Liver (tissue), 9 donors: ENCODE measurements around the gene WARS2. TPM values are rescaled to one million over a fixed set of nuclear protein-coding genes. Genes with fewer than 3 reads are reported as not detected.
A peak's percentile ranks its signal among the peaks of the same experiment; 100 is the strongest.

Experiments used
- DNase-seq: peaks from one replicate; pipeline ENCODE4 v3.0.0-alpha.2; 2017; ENCODE audit warnings: low spot score
- H3K27ac ChIP-seq, 2 donors: one replicate each; pipeline ENCODE4 v1.7.0; 2013; ENCODE audit warnings: inconsistent platforms in 2 of 2, low read length in 2 of 2, control low read depth in 1 of 2, low read depth in 1 of 2, mild to moderate bottlenecking in 1 of 2
- H3K27me3 ChIP-seq, 4 donors: one replicate each; pipeline versions ENCODE4 v1.6.1 to v1.7.0; 2013; ENCODE audit warnings: low read length in 3 of 4, inconsistent platforms in 1 of 4, mild to moderate bottlenecking in 1 of 4, moderate library complexity in 1 of 4; ENCODE audit not compliant: control insufficient read depth in 4 of 4, insufficient read depth in 4 of 4
- H3K36me3 ChIP-seq, 4 donors: one replicate each; pipeline versions ENCODE4 v1.6.1 to v1.7.0; 2013; ENCODE audit warnings: low read length in 3 of 4, mild to moderate bottlenecking in 3 of 4, low read depth in 1 of 4, moderate library complexity in 1 of 4; ENCODE audit not compliant: control insufficient read depth in 4 of 4, insufficient read depth in 3 of 4
- H3K4me1 ChIP-seq, 4 donors: one replicate each; pipeline versions ENCODE4 v1.6.1 to v1.7.0; 2013; ENCODE audit warnings: low read length in 3 of 4, mild to moderate bottlenecking in 3 of 4, moderate library complexity in 1 of 4; ENCODE audit not compliant: control insufficient read depth in 4 of 4, insufficient read depth in 4 of 4
- H3K4me3 ChIP-seq, 3 donors: one replicate each; pipeline versions ENCODE4 v1.6.1 to v1.7.0; 2013; ENCODE audit warnings: low read length in 3 of 3, control low read depth in 1 of 3, low read depth in 1 of 3, mild to moderate bottlenecking in 1 of 3
- H3K9ac ChIP-seq, 2 donors: one replicate each; pipeline ENCODE4 v1.7.0; 2013; ENCODE audit warnings: low read length in 2 of 2, mild to moderate bottlenecking in 2 of 2, moderate library complexity in 2 of 2, control low read depth in 1 of 2, low read depth in 1 of 2
- H3K9me3 ChIP-seq, 4 donors: one replicate each; pipeline versions ENCODE4 v1.6.1 to v1.7.0; 2013; ENCODE audit warnings: low read length in 3 of 4; ENCODE audit not compliant: control insufficient read depth in 4 of 4
- EGR1 ChIP-seq, 2 donors: IDR thresholded peaks; 2 replicates each; pipeline ENCODE4 v1.6.1; 2016 to 2018; ENCODE audit warnings: antibody characterized with exemption in 2 of 2, low read depth in 2 of 2
- FOXA1 ChIP-seq: IDR thresholded peaks from 2 replicates; pipeline ENCODE4 v1.6.1; 2016; ENCODE audit warnings: antibody characterized with exemption
- GABPA ChIP-seq, 2 donors: IDR thresholded peaks in 1 of 2; conservative IDR thresholded peaks in 1 of 2; 2 replicates each; pipeline ENCODE4 v1.6.1; 2016; ENCODE audit warnings: antibody characterized with exemption in 2 of 2, mild to moderate bottlenecking in 1 of 2, moderate library complexity in 1 of 2
- HNF4A ChIP-seq, 2 donors: conservative IDR thresholded peaks; 2 replicates each; pipeline ENCODE4 v1.6.1; 2016; ENCODE audit warnings: antibody characterized with exemption in 2 of 2, mild to moderate bottlenecking in 2 of 2
- HNF4G ChIP-seq: IDR thresholded peaks from 2 replicates; pipeline ENCODE4 v1.6.1; 2016; ENCODE audit warnings: antibody characterized with exemption
- RAD21 ChIP-seq, 2 donors: IDR thresholded peaks; 2 replicates each; pipeline ENCODE4 v1.6.1; 2016; ENCODE audit warnings: antibody characterized with exemption in 2 of 2, mild to moderate bottlenecking in 2 of 2
- SP1 ChIP-seq: IDR thresholded peaks from 2 replicates; pipeline ENCODE4 v1.6.1; 2018; ENCODE audit warnings: antibody characterized with exemption, mild to moderate bottlenecking
- TAF1 ChIP-seq: conservative IDR thresholded peaks from 2 replicates; pipeline ENCODE4 v1.6.1; 2016; ENCODE audit warnings: antibody characterized with exemption, mild to moderate bottlenecking
- YY1 ChIP-seq: IDR thresholded peaks from 2 replicates; pipeline ENCODE4 v1.6.1; 2016; ENCODE audit warnings: antibody characterized with exemption, mild to moderate bottlenecking
- WGBS: extraction: QIAGEN DNeasy Blood & Tissue Kit; methylation state at CpG from one replicate; pipeline ENCODE4 v1.1.7; 2013; 5-methylcytosine and 5-hydroxymethylcytosine counted together
- polyA plus RNA-seq, 2 donors: library from polyadenylated mRNA; stranded (reverse) in 1 of 2; unstranded in 1 of 2; fragments of 200-250 nt in 1 of 2; fragments of >200 nt in 1 of 2; fragmentation: Nextera tagmentation in 1 of 2; extraction: Ambion mirVana in 1 of 2; gene quantifications; one replicate each; pipeline versions ENCODE4 v1.2.1 to v1.2.3, GENCODE V29; 2013 to 2015
- total RNA-seq, 2 donors: library from RNA; depleted of rRNA; stranded (reverse); fragments of >200 nt; gene quantifications; one replicate each; pipeline ENCODE4 v1.2.3, GENCODE V29; 2014
- TF ChIP-seq, protein P1 (sequence below): IDR thresholded peaks from 2 replicates; pipeline ENCODE4 v1.6.1; 2016; ENCODE audit warnings: antibody characterized with exemption
- TF ChIP-seq, protein P2 (sequence below): IDR thresholded peaks from 2 replicates; pipeline ENCODE4 v1.6.1; 2016; ENCODE audit warnings: antibody characterized with exemption, mild to moderate bottlenecking
- TF ChIP-seq, protein P3 (sequence below): IDR thresholded peaks from 2 replicates; pipeline ENCODE4 v1.6.1; 2016; ENCODE audit warnings: antibody characterized with exemption
- TF ChIP-seq, protein P4 (sequence below): IDR thresholded peaks from 2 replicates; pipeline ENCODE4 v1.6.1; 2016; ENCODE audit warnings: antibody characterized with exemption
- donor health status: healthy.
- donor health status: healthy.
- donor health status: healthy.
- donor health status: healthy.
- donor health status: healthy.

WARS2 gene
- total and polyA plus RNA-seq, 4 donors = 3.5 to 14.5 (median 7.0) TPM

DNA sequence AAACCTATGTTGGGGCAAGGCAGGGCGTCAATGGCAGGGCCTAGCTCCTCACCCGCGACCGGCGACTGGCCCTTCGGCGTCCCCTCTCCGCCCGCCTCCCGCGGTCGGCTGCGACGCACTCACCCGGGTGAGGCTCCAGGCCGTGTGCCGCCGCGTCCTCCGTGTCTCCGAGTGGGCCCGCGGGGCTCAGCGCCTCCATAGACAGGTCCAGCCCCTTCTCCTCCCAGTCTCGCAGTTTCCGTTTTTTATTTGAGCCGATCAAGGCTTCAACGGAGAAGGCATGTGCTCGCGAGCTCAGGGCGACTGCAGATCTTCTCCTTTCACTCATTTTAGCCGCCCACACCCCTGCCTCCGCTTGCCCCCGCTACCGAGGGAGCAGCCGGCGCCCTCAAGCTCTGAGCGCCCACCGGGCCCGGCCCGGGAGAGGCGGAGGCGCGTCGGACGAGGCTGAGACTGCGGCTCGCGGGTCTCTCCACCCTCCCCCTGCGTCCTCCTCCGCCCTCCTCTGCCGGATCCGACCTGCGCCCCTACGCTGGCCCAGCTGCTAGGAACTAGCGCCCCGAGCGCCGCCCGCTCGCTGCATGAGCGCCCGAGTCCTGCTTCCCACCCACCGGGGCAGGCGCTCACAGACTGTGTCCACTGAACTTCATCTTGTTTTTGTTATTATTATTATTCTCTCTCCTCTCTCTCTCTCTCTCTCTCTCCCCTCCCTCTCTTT, 152.8 kb downstream of the WARS2 start:
- peak overlapping the region in 2 of 3 donors; percentile 27 to 32 for H3K4me3 ChIP-seq
- peaks cover 0 to 2% (median 0%) of the 10 kb centered on the region in 4 donors for H3K36me3 ChIP-seq
- H3K9me3 ChIP-seq = peaks cover 6 to 49% (median 17%) of the 10 kb centered on the region in 4 donors
- TF ChIP-seq, protein P1, sequence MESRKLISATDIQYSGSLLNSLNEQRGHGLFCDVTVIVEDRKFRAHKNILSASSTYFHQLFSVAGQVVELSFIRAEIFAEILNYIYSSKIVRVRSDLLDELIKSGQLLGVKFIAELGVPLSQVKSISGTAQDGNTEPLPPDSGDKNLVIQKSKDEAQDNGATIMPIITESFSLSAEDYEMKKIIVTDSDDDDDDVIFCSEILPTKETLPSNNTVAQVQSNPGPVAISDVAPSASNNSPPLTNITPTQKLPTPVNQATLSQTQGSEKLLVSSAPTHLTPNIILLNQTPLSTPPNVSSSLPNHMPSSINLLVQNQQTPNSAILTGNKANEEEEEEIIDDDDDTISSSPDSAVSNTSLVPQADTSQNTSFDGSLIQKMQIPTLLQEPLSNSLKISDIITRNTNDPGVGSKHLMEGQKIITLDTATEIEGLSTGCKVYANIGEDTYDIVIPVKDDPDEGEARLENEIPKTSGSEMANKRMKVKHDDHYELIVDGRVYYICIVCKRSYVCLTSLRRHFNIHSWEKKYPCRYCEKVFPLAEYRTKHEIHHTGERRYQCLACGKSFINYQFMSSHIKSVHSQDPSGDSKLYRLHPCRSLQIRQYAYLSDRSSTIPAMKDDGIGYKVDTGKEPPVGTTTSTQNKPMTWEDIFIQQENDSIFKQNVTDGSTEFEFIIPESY = no peak
- no peak for TF ChIP-seq FOXA1
- H3K27me3 ChIP-seq = peaks cover 0 to 53% (median 27%) of the 10 kb centered on the region in 4 donors
- H3K9ac ChIP-seq = no peak overlapping the region
- H3K27ac ChIP-seq = no peak overlapping the region
- no peak for DNase-seq
- 7% methylated on average over 65 of the region's 65 CpGs for WGBS
- peaks cover 3 to 27% (median 14%) of the 10 kb centered on the region in 4 donors for H3K4me1 ChIP-seq

DNA sequence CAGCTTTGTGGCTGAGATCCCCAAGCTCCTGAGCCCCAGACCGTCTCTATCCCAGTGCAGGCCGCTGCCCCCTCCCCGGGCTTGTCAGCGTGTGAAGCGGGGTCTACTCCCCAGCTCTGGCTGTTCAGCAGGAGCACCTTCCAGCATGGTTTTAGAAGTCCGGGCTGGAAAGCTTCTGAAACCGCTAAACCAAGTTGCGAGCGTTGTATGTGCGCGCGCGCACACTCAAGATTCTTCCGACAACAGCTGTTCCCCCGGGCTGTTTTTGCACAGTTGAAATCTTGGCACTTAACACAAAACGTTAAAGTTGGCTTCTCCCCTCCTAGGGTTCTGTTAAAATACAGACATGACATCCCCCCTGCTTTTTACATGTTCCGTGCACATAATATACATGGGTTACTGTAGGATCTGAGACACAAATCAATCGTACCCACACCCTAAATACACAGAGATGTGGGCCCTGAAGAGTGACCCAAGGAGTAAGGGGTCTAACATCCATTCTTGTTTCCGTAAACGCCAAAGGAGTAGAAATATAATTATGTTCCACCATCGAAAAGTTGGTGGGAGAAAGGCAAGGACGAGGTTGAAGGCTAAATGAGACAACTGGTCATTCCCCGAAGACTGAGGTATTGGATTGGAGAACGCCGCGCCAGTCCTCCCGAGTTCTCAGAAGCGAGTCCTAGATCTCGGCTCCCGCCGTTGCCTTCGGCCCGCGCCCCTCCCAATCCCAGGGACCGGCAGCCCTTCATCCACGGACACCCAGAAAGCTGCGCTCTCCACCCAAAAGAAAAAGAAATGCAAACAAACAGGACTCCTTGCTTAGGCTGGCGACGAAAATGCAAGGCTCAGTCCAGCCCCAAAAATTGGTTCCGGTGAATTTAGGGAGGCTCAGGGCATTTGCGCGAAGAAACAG, 153.6 kb downstream of the WARS2 start:
- Histone ChIP-seq H3K9me3 (peaks cover 6 to 49% (median 17%) of the 10 kb centered on the region in 4 donors), H3K36me3 (peaks cover 0 to 2% (median 0%) of the 10 kb centered on the region in 4 donors), H3K27me3 (peaks cover 0 to 48% (median 24%) of the 10 kb centered on the region in 4 donors), H3K4me1 (peaks cover 3 to 27% (median 14%) of the 10 kb centered on the region in 4 donors), H3K4me3 (peak overlapping the region in 2 of 3 donors; percentile 27 to 32), H3K9ac (no peak overlapping the region), H3K27ac (no peak overlapping the region)
- no peak for DNase-seq
- WGBS = 14% methylated on average over 42 of the region's 42 CpGs
- TF ChIP-seq YY1 = no peak
- TF ChIP-seq, protein P2, sequence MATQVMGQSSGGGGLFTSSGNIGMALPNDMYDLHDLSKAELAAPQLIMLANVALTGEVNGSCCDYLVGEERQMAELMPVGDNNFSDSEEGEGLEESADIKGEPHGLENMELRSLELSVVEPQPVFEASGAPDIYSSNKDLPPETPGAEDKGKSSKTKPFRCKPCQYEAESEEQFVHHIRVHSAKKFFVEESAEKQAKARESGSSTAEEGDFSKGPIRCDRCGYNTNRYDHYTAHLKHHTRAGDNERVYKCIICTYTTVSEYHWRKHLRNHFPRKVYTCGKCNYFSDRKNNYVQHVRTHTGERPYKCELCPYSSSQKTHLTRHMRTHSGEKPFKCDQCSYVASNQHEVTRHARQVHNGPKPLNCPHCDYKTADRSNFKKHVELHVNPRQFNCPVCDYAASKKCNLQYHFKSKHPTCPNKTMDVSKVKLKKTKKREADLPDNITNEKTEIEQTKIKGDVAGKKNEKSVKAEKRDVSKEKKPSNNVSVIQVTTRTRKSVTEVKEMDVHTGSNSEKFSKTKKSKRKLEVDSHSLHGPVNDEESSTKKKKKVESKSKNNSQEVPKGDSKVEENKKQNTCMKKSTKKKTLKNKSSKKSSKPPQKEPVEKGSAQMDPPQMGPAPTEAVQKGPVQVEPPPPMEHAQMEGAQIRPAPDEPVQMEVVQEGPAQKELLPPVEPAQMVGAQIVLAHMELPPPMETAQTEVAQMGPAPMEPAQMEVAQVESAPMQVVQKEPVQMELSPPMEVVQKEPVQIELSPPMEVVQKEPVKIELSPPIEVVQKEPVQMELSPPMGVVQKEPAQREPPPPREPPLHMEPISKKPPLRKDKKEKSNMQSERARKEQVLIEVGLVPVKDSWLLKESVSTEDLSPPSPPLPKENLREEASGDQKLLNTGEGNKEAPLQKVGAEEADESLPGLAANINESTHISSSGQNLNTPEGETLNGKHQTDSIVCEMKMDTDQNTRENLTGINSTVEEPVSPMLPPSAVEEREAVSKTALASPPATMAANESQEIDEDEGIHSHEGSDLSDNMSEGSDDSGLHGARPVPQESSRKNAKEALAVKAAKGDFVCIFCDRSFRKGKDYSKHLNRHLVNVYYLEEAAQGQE = no peak
- no peak for TF ChIP-seq EGR1 (IDR thresholded peaks at IDR 0.05; ENCODE audit: low read depth in 2 of 2)
- TF ChIP-seq HNF4G = no peak
- TF ChIP-seq, protein P3, sequence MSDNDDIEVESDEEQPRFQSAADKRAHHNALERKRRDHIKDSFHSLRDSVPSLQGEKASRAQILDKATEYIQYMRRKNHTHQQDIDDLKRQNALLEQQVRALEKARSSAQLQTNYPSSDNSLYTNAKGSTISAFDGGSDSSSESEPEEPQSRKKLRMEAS = no peak
- TF ChIP-seq, protein P1 = no peak
- no peak for TF ChIP-seq SP1
- no peak for TF ChIP-seq HNF4A (conservative IDR thresholded peaks at IDR 0.05)
- no peak for TF ChIP-seq GABPA (IDR thresholded peaks at IDR 0.05 in 1 of 2, conservative IDR thresholded peaks at IDR 0.05 in 1 of 2)
- TF ChIP-seq TAF1 = no peak
- TF ChIP-seq RAD21 (IDR thresholded peaks at IDR 0.05) = no peak
- TF ChIP-seq, protein P4, sequence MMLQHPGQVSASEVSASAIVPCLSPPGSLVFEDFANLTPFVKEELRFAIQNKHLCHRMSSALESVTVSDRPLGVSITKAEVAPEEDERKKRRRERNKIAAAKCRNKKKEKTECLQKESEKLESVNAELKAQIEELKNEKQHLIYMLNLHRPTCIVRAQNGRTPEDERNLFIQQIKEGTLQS = no peak
